HepG2 (cell line): ENCODE data around the gene GSK3A. TPM values are rescaled to one million over a fixed set of nuclear protein-coding genes. Genes with fewer than 3 reads are reported as not detected.

Experiments used
- ARHGAP35 ChIP-seq: sonication (generic); formaldehyde crosslinking; IDR thresholded peaks from 2 replicates; pipeline ENCODE4 v1.9.0; 2022; ENCODE audit warnings: mild to moderate bottlenecking, inconsistent platforms, moderate library complexity, missing genetic modification reagents, borderline replicate concordance
- FOXA3 ChIP-seq: IDR thresholded peaks from 2 replicates; pipeline ENCODE4 v1.6.1; 2016; ENCODE audit warnings: missing genetic modification reagents, missing compliant biosample characterization
- HCFC1 ChIP-seq: fragments of 150-350 bp; IDR thresholded peaks from 2 replicates; pipeline ENCODE4 v1.6.1; 2014; ENCODE audit warnings: low read depth, low read length
- HOXA9 ChIP-seq: sonication (generic); formaldehyde crosslinking; IDR thresholded peaks from 2 replicates; pipeline ENCODE4 v1.8.1; 2022; ENCODE audit warnings: missing genetic modification reagents, mild to moderate bottlenecking, moderate library complexity, borderline replicate concordance
- KDM1A ChIP-seq: IDR thresholded peaks from 2 replicates; pipeline ENCODE4 v1.6.1; 2016; ENCODE audit warnings: missing compliant biosample characterization
- KDM5B ChIP-seq: sonication (generic); formaldehyde crosslinking; IDR thresholded peaks from 2 replicates; pipeline ENCODE4 v1.4.0; 2020; ENCODE audit warnings: missing genetic modification reagents, mild to moderate bottlenecking, borderline replicate concordance
- NR2F6 ChIP-seq, 2 experiments: IDR thresholded peaks; 2 replicates each; pipeline ENCODE4 v1.6.1; 2016; ENCODE audit warnings: antibody characterized with exemption in 1 of 2, mild to moderate bottlenecking in 1 of 2
- RFX1 ChIP-seq: fragments of 450-650 bp; IDR thresholded peaks from 2 replicates; pipeline ENCODE4 v1.6.1; 2017
- TAF15 ChIP-seq: fragments of 200-400 bp; formaldehyde crosslinking; IDR thresholded peaks from one replicate; pipeline ENCODE4 v1.6.1; 2018; ENCODE audit warnings: mild to moderate bottlenecking, low read depth, low read length; ENCODE audit not compliant: poor library complexity, severe bottlenecking
- THAP11 ChIP-seq: IDR thresholded peaks from 2 replicates; pipeline ENCODE4 v1.6.1; 2016; ENCODE audit warnings: missing biosample characterization, missing genetic modification reagents
- YEATS2 ChIP-seq: sonication (generic); formaldehyde crosslinking; IDR thresholded peaks from 2 replicates; pipeline ENCODE4 v1.4.0; 2020; ENCODE audit warnings: missing genetic modification reagents, borderline replicate concordance
- YY1 ChIP-seq: IDR thresholded peaks from 2 replicates; pipeline ENCODE4 v1.6.1; 2011; ENCODE audit warnings: low read length, low read depth, moderate library complexity, mild to moderate bottlenecking; ENCODE audit not compliant: insufficient read depth, insufficient replicate concordance
- ZBTB21 ChIP-seq: sonication (generic); formaldehyde crosslinking; IDR thresholded peaks from 2 replicates; pipeline ENCODE4 v1.4.0; 2020; ENCODE audit warnings: missing genetic modification reagents
- ZNF337 ChIP-seq: sonication (generic); formaldehyde crosslinking; IDR thresholded peaks from 2 replicates; pipeline ENCODE4 v1.5.1; 2020; ENCODE audit warnings: missing genetic modification reagents, low read depth, mild to moderate bottlenecking, borderline replicate concordance
- ZNF350 ChIP-seq: sonication (generic); formaldehyde crosslinking; IDR thresholded peaks from 2 replicates; pipeline ENCODE4 v1.4.0; 2020; ENCODE audit warnings: mild to moderate bottlenecking, low read depth, missing genetic modification reagents, borderline replicate concordance
- ZNF383 ChIP-seq: sonication (generic); formaldehyde crosslinking; IDR thresholded peaks from 2 replicates; pipeline ENCODE4 v1.4.0; 2020; ENCODE audit warnings: missing genetic modification reagents, mild to moderate bottlenecking, borderline replicate concordance
- ZNF790 ChIP-seq: sonication (generic); formaldehyde crosslinking; IDR thresholded peaks from 2 replicates; pipeline ENCODE4 v1.8.0; 2022; ENCODE audit warnings: missing genetic modification reagents, mild to moderate bottlenecking, borderline replicate concordance
- ZNF841 ChIP-seq: sonication (generic); formaldehyde crosslinking; IDR thresholded peaks from 2 replicates; pipeline ENCODE4 v1.8.1; 2023; ENCODE audit warnings: missing genetic modification reagents, borderline replicate concordance
- ZSCAN25 ChIP-seq: sonication (generic); formaldehyde crosslinking; IDR thresholded peaks from 2 replicates; pipeline ENCODE4 v1.8.0; 2022; ENCODE audit warnings: mild to moderate bottlenecking, missing genetic modification reagents
- polyA plus RNA-seq, 8 experiments: library from polyadenylated mRNA; depleted of rRNA in 3 of 8; stranded (reverse) in 7 of 8; unstranded in 1 of 8; fragments of >200 nt; fragmentation: Illumina TruSeq in 4 of 8; extraction: Trizol in 4 of 8; gene quantifications; 2 replicates each; pipeline versions ENCODE4 v1.2.1 to v1.2.3, GENCODE V29; 2011 to 2016; ENCODE audit warnings: low read depth in 4 of 8, missing spikeins in 1 of 8, mixed read lengths in 1 of 8; ENCODE audit not compliant: insufficient read depth in 1 of 8
- total RNA-seq, 5 experiments: library from RNA; depleted of rRNA; stranded (reverse); fragments of >200 nt; fragmentation: Illumina TruSeq; extraction: Trizol; gene quantifications; 2 replicates each; pipeline ENCODE4 v1.2.3, GENCODE V29; 2016; ENCODE audit warnings: low read depth in 1 of 5
- TF ChIP-seq, protein P1 (sequence below): IDR thresholded peaks from 2 replicates; pipeline ENCODE4 v1.6.1; 2016; ENCODE audit warnings: missing genetic modification reagents, missing compliant biosample characterization
- TF ChIP-seq, protein P2 (sequence below): sonication (generic); formaldehyde crosslinking; IDR thresholded peaks from 2 replicates; pipeline ENCODE4 v1.9.0; 2021; ENCODE audit warnings: missing genetic modification reagents, borderline replicate concordance
- TF ChIP-seq, protein P3 (sequence below): sonication (generic); formaldehyde crosslinking; IDR thresholded peaks from 2 replicates; pipeline ENCODE4 v1.8.0; 2022; ENCODE audit warnings: missing genetic modification reagents, mild to moderate bottlenecking, moderate library complexity, borderline replicate concordance

GSK3A gene
- total and polyA plus RNA-seq, 2 of the 13 experiments (the other 11 are each of a cell fraction or from before 2014, with no cell fraction given): 16.9 to 52.5 TPM

DNA sequence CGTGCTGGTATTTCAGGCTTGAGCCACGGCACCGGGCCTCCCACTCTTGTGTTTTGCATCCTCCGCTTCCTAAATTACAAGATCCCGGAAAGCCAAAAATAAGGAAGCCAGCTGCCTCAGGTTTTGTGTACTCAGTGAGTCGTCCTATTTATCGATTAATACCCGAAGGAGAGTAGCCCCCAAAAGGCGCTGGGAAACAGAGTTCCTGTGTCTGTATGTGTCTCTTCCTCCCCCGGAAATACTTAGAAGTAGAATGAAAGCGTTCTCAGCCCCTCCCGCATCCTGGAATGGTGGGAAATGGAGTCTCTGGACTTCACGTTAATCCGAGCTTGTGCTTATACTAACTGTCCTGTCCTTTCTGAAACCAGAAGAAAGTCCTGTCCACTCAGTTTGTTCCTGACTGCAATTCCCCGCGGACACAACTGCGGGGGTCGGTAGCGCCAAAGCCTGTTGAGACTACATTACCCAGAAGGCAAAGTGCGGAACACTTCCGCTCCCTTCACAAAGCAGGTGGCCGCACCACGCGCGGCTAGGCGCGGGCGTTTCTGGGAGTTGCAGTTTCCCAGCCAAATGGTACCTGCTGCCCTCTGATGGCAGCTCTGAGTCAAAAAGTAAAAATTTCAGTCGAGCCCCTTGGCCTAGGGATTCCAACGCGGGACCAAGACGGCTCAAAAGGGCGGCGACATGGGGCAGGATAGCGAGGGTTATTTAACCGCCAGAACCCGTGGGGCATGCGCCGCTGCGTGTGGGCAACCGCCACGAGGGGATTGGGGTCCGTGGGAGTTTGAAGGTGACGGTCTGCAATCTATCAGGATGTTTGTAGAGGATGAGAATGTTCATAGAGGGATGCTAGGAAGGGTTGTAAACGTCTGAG lies 2.2 kb upstream of the GSK3A start (continued):
- TF ChIP-seq TAF15 (no peak), ZNF337 (CRISPR knock-in tag) (no peak), ZNF350 (peak; percentile 79; the same call in 1 of the 2 replicates), HCFC1 (peak; percentile 97), HOXA9 (CRISPR knock-in tag) (no peak), RFX1 (no peak), FOXA3 (CRISPR knock-in tag) (peak; percentile 18; the same call in 1 of the 2 replicates), NR2F6 (IDR thresholded peaks at IDR 0.05) (no peak), NR2F6 (CRISPR knock-in tag; IDR thresholded peaks at IDR 0.05) (peak; percentile 39; the same call in 1 of the 2 replicates), THAP11 (CRISPR knock-in tag) (peak; percentile 99), KDM5B (CRISPR knock-in tag) (no peak; the same call in 1 of the 2 replicates), ZNF790 (no peak), KDM1A (CRISPR knock-in tag) (no peak), ARHGAP35 (no peak), ZNF841 (CRISPR knock-in tag) (no peak), ZSCAN25 (0 out of 2 replicates have a peak, but pooled peaks have one; percentile 30), YEATS2 (CRISPR knock-in tag) (peak; percentile 71; the same call in 1 of the 2 replicates), YY1 (peak; percentile 71), ZNF383 (CRISPR knock-in tag) (no peak), ZBTB21 (no peak)
- TF ChIP-seq, protein P1, sequence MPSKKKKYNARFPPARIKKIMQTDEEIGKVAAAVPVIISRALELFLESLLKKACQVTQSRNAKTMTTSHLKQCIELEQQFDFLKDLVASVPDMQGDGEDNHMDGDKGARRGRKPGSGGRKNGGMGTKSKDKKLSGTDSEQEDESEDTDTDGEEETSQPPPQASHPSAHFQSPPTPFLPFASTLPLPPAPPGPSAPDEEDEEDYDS (CRISPR knock-in tag): peak; percentile 44; the same call in 1 of the 2 replicates
- TF ChIP-seq, protein P2, sequence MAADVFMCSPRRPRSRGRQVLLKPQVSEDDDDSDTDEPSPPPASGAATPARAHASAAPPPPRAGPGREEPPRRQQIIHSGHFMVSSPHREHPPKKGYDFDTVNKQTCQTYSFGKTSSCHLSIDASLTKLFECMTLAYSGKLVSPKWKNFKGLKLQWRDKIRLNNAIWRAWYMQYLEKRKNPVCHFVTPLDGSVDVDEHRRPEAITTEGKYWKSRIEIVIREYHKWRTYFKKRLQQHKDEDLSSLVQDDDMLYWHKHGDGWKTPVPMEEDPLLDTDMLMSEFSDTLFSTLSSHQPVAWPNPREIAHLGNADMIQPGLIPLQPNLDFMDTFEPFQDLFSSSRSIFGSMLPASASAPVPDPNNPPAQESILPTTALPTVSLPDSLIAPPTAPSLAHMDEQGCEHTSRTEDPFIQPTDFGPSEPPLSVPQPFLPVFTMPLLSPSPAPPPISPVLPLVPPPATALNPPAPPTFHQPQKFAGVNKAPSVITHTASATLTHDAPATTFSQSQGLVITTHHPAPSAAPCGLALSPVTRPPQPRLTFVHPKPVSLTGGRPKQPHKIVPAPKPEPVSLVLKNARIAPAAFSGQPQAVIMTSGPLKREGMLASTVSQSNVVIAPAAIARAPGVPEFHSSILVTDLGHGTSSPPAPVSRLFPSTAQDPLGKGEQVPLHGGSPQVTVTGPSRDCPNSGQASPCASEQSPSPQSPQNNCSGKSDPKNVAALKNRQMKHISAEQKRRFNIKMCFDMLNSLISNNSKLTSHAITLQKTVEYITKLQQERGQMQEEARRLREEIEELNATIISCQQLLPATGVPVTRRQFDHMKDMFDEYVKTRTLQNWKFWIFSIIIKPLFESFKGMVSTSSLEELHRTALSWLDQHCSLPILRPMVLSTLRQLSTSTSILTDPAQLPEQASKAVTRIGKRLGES (CRISPR knock-in tag): no peak
- TF ChIP-seq, protein P3, sequence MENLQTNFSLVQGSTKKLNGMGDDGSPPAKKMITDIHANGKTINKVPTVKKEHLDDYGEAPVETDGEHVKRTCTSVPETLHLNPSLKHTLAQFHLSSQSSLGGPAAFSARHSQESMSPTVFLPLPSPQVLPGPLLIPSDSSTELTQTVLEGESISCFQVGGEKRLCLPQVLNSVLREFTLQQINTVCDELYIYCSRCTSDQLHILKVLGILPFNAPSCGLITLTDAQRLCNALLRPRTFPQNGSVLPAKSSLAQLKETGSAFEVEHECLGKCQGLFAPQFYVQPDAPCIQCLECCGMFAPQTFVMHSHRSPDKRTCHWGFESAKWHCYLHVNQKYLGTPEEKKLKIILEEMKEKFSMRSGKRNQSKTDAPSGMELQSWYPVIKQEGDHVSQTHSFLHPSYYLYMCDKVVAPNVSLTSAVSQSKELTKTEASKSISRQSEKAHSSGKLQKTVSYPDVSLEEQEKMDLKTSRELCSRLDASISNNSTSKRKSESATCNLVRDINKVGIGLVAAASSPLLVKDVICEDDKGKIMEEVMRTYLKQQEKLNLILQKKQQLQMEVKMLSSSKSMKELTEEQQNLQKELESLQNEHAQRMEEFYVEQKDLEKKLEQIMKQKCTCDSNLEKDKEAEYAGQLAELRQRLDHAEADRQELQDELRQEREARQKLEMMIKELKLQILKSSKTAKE: no peak
